CD4-positive, alpha-beta T cell treated with Interleukin-21 for 1 hour (primary cell): ENCODE data around the gene DUSP28.
A peak's percentile ranks its signal among the peaks of the same experiment; 100 is the strongest.

Experiments
- DNase-seq: peaks from one replicate; pipeline ENCODE4 v3.0.0-alpha.2; 2020

DUSP28 gene

DNA sequence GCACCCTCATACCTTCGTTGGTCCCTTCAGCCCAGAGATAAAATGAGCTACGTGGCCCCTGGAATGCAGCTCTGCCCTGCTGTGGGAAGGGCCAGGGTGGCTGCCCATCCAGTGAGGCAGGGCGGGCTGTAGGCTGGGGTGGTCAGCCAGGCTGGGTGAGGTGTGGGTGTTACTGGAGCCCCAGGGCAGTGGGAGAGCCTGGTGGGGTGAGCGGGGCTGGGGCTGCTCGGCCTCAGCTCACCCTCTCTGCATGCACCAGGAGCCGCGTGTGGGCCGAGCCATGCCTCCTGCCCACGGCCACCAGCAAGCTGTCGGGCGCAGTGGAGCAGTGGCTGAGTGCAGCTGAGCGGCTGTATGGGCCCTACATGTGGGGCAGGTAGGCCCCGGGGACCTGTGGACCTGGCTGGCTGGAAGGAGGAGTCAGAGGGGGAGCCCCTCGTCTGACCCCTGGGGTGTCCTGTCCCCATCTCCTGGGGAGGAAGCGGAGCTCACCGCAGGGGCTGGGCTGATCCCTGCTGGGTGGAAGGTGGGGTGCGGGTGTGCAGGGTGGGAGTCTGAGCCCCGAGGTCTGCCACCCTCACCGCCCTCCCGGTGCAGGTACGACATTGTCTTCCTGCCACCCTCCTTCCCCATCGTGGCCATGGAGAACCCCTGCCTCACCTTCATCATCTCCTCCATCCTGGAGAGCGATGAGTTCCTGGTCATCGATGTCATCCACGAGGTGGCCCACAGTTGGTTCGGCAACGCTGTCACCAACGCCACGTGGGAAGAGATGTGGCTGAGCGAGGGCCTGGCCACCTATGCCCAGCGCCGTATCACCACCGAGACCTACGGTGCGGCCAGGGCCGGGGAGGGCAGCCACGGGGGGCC, 13.6 kb downstream of the DUSP28 start:
- no peak for DNase-seq

DNA sequence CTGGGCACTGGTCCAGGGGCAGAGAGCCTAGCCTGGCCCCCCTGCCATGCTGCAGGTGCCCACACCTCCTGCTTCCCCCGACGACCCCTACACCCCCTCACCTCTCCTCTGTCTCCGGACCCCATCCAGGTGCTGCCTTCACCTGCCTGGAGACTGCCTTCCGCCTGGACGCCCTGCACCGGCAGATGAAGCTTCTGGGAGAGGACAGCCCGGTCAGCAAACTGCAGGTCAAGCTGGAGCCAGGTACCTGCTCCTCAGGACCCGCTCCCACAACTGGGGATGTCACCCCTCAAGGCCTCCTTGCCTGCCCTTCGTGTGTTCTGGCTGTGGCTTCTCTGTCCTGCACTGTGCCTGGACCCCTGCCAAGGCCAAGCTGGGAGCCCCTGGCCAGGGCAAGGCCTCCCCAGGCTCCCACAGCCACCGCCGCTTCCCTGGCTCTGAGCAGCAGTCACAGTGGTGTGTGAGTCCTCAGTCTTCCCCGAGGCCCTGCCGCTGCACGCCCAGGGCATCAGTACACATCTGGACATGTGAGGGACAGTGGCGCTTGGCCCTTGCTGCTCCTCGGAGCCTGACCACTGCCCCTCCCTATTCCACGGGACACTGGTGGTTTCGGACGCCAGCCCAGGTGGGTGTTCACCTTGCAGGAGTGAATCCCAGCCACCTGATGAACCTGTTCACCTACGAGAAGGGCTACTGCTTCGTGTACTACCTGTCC, 14.4 kb downstream of the DUSP28 start:
- DNase-seq: no peak

DNA sequence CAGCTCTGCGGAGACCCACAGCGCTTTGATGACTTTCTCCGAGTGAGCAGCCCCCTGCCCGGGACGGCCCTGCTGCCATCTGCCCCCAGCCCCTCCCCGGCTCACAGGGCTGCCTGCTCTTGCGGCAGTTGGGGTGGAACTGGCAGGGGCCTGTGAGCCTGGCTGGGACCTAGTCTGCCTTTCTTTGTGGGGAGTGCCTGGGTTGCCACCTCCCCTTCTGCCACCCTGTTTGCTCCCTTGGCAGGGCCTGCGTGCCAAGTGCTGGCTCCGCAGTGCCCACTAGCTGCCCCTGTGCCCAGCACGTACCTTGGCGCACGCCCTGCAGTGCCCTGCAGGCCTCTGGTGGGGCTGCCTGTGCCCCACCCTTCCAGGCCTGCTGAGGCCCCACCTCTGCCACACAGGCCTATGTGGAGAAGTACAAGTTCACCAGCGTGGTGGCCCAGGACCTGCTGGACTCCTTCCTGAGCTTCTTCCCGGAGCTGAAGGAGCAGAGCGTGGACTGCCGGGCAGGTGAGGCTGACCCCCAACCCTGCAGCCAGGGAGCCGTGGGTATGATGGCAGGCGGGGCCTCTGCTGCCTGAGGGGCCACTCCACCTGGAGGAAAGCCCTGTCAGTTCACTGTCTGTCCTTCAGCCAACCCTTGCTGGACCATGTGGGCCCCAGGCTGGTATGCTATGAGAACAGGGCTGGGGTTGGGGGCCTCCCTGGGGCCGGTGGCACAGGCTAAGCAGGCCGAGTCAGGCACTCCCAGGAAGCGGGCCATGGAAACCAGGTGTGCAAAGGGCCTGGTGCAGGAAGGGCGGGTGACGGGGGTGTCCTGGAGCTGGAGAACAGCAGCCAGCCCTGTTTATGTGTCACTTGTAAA, 15.2 kb downstream of the DUSP28 start:
- DNase-seq: no peak

DNA sequence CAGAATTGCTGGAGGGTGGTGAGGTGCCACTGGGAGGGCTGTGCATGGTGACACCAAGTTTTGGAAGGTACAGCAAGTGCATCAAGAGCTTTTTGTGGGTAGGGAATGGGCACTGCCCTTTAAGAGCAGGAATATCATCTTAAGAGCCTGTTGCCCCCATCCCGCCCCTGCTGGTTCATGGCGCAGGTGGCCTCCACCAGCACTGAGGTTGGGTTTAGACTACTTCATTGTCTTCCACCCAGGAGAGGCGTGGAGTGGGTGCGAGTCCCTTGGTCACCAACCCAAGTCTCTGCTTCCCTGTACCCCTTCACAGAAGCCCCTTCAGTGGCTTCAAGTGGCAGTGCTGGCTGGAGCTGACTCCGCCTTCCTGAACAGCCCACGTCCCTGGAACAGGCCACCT, 15.9 kb downstream of the DUSP28 start:
- DNase-seq: no peak

DNA sequence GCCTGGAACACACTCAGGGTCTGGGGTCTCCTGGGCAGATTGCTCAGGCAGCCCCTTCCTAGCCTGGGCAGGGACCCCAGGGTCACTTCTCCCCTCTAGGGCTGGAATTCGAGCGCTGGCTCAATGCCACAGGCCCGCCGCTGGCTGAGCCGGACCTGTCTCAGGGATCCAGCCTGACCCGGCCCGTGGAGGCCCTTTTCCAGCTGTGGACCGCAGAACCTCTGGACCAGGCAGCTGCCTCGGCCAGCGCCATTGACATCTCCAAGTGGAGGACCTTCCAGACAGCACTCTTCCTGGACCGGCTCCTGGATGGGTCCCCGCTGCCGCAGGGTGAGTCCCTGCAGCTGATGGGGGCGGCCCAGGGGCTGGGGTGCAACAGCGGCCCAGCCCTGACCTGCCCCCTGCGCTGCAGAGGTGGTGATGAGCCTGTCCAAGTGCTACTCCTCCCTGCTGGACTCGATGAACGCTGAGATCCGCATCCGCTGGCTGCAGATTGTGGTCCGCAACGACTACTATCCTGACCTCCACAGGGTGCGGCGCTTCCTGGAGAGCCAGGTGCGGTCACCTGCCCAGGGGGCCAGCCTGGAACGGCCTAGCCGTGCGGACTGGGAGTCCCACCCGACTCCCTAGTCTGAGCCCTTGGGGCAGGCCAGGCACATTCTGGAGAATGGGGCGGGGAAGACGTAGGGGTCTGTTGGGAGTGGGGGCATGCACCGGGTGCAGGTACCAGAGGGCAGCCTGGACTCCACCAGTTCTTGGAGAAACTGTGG, 16.5 kb downstream of the DUSP28 start:
- no peak for DNase-seq

DNA sequence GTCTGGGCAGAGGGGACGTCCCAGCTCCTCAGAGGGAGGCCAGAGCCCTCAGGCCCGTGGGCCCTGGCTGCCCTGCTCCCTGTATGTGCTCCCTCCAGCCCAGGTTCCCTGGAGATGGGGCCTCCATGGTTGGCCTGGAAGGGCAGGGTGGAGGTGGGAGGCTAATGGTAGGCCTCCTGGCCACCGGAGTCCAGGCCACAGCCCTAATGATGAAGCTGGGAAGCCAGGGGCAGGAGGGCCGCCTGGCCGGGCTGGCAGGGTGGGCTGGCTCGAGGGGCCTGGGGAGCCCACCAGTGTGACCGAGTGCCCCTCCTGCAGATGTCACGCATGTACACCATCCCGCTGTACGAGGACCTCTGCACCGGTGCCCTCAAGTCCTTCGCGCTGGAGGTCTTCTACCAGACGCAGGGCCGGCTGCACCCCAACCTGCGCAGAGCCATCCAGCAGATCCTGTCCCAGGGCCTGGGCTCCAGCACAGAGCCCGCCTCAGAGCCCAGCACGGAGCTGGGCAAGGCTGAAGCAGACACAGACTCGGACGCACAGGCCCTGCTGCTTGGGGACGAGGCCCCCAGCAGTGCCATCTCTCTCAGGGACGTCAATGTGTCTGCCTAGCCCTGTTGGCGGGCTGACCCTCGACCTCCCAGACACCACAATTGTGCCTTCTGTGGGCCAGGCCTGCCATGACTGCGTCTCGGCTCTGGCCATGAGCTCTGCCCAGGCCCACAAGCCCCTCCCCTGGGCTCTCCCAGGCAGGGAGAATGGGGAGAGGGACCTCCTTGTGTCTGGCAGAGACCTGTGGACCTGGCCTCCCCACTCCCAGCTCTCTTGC, 17.3 kb downstream of the DUSP28 start:
- no peak for DNase-seq

DNA sequence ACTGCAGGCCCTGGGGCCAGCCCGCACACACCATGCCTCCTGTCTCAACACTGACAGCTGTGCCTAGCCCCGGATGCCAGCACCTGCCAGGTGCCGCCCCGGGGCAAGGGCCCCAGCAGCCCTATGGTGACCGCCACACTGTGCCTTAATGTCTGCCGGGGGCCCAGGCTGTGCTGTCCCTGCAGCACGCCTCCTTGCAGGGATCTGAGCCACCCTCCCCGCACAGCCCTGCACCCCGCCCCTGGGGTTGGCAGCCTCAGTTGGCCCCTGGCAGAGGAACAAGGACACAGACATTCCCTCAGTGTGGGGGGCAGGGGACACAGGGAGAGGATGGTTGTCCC, 17.9 kb downstream of the DUSP28 start:
- no peak for DNase-seq

DNA sequence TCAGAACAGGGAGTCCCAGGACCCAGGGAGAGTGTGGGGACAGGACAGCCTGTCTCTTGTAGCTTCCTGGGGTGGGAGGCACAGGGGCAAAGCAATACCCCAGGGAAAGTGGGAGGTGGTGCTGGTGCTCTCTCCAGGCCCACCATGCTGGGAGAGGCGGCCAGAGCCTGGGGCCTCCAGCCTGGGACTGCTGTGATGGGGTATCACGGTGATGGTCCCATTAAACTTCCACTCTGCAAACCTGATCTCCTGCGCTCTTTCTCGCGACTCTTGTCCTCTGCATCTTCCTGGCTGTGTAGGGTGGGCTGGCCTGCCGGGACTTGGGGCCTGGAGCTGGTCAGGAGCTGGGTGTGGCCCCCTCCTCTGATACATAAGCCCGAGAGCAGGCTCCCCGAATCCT, 18.3 kb downstream of the DUSP28 start:
- no peak for DNase-seq

DNA sequence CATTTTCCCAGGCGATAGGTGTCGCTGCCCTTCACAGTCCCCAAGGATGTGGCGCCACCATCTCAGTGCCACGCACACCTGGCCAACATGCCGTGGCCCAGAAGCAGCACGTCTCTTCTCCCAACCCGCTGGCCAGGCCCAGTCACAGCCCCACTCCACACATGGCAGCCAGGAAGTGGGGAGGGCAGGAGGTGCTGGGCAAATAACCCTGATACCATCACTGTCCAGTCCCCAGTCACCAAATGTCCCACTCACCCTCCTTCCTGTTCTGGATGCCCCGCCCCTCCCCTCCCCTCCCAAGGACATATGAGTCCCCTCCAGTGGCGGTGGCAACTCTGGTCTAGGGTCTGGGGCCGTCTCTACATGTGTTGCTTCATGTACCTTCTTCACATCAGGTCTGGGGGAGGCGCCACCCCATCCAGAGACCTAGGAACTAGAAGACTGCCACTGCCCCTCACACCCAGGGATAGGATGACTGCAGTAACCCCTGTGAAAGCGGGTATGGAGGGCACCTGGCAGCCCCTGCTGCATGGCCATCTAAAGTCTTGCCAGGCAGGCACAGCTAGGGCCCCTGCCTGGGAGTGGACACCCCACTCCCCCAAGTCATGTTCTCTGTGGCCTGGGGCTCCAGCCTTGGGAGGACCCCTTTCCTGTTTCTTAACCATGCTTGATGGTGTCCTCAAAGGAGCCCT, 19.1 kb downstream of the DUSP28 start:
- no peak for DNase-seq

DNA sequence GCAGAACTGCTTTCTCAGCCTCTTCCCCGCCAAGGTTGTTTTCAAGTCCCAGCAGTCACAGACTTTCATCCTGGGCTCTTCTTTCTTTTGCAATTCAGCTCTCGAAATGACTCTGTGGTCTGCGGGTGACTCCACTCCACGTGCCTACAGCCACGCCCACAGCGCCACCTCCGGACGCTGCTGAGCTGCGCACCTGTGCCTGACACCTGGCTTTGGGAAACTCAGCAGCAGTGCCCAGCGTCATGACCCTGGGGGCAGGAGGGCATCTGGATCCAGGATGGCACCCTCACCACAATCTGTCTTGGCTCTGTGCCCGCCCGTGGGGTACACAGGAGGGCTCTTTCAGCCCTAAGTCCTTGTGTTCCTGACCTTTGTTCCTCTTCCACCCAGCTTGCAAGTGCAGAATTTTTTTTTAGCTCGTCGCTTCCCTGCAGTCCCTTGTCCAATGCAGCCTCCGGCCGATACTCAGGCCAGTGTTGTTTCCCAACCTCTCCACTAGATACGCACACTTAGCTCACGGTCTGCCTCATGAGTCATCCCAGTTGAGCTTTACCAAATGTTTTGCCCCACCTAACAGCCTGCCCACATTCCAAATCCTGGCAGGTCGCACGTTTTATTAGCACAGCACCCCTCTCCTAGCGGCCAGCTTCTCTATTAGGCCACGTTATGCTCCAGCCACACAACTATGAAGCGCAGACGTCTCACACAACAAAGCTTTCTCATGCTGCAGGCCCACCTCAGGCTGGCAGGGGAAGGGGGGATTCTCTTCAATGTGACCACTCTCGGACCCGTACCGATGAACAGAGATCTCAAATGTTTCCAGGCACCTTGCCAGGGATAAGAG, 19.8 kb downstream of the DUSP28 start:
- peak; percentile 86 for DNase-seq

DNA sequence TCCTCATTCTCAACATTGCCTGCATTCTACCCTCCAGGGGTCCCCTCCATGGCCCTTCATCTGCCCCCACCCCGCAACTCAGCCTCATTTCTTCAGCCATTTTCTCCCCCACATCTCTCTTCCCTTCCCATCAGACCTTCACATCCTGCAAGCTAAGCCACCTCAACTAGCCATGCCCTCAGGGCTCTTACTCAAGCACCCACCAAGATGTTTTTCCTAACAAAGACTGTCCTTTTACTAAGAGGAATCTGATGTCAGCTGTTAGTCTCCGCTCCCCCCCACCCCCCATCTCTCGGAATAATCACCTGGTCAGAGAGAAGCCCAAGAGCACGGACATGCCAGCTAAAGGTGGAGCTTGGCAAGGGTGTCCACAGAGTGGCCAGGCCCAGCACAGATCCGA, 21.7 kb downstream of the DUSP28 start:
- no peak for DNase-seq

DNA sequence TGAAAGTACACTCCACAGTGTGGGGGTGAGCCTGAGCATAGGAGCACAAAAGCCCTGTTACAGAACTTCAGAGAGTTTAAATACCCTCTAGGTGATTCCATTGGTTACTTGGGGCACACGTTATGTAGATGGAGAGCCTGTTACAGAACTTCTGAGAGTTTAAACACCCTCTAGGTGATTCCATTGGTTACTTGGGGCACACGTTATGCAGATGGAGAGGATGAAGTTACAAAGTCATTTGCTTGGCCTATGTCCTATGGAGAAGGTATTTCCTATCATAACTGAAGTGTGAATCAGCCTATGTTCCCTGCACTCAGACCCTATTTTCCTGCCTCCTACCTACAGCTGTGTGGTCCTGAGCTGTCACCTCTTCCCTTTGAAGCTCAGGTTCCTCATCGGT, 22.6 kb downstream of the DUSP28 start:
- DNase-seq: no peak

DNA sequence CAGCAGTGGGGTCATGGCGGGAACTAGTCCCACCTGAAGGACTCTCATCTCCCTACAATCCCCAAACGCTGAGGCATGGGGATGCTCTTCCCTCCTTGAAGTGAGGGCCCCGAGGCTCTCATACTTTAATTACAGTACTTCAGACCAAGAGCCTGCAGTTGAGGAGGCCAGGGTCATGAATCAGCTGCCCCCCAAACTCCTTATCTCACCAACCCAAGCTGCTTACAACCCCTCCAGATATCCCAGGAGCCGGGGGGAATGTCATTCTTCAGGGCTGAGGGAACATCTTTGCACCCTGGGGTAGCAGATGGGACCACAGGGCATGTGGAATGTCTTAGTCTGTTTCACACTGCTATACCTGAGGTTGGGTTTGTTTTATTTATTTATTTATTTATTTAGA, 23.6 kb downstream of the DUSP28 start:
- DNase-seq: no peak

DNA sequence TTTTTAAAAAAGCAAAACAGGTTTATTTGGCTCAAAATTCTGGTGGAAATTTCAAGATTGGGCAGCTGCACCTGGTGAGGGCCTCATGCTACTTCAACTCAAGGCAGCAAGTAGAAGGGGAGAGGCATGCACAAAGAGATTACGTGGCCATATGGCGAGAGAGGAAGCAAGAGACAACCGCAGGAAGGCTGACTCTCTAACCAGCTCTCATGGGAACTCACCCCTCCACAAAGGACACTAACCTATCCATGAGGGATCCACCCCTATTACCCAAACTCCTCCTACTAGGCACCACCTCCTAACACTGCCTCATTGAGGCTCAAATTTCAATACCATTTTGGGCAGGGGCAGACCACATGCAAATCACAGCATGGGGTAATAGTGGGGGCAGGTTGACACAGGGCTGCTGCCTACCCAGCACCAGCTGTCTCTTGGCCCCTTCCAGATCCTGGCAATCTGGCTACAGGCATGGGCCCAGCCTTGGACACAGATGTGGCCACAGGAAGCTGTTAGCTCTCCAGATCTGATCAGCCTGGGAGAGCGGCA, 24.4 kb downstream of the DUSP28 start:
- DNase-seq: no peak

DNA sequence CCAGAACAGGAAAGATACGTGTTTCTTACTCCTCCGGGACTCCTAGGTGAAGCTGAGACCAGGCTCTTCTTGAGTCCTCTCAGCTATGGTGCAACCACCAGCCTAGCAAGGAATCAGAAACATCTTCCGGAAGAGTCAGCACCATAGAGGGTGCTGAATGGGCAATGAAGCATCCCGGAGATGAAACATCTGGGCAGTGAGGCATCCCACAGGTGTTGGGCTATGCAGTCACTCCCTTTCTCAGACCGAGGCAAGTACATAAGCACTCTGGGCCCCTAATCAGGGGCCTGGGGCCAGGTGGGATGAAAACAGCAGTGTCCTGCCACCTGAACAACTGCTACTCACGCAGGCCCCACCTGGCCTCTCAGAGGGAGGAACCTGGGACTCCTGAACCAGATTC, 24.9 kb downstream of the DUSP28 start:
- DNase-seq: no peak

DNA sequence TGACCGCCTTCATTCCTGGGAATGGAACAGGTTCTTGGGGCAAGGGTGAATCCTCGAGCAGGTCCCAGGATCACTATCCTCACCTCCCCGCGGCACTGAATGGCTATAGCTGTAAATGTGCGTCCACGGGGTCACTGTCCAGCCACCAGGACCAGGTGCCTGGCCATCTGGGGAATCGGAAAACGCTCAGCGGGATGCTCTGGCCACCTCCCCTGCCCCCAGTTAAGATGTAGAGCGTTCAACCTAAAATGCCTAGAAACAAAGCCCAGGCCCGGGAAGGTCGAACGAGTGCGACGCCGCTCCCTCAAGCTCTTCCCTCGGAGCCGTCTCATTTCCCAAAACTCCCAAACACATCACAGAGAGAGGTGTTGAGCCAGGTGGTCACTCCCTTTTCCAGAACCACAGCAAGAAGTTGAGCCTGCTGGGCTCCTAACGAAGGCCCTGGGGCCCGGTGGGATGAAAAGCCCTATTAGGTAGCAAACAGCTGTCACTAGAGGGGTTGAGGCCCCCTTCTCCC, 25.6 kb downstream of the DUSP28 start:
- DNase-seq: no peak

DNA sequence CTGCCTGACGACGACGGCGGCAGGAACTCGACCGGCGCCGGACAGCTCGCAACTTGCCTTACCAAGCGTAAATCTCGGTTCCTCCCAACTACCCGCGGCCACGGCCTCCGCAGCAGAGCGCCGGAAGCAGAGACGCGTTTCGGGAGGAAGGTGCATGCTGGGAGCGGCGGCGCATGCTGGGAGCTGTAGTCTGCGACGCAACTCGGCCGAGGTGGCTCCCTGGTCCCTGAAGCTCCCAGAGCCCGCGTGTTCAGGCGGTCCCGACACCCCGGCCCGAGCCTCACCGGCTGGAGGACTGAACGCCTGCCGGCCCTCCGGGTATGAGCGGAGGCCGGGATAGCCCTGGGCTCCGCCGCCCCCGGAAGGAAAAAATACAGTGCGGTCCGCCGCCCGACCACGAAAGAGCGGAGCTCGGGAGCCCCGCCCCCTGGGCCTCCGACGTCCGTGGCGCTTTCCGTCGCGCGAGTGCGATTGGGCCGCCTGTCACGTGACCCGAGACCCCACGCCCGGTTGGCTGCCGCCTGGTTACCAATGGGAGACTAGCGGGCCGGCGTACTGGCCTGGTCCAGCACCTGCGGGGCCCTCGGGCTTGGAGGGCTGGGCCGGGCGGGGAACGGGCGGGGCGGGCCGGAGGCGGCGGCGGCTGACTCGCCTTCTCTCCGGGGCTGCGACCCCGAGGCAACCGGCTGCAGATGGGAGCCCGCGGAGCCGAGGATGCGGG, 26.2 kb downstream of the DUSP28 start, which contains the start of gene CAPN10:
TSS of gene CAPN10 (plus strand) at position 537 of the 721 bp plus-strand sequence. CDS start at position 715, 178 bp downstream.
- peak; percentile 95 for DNase-seq

DNA sequence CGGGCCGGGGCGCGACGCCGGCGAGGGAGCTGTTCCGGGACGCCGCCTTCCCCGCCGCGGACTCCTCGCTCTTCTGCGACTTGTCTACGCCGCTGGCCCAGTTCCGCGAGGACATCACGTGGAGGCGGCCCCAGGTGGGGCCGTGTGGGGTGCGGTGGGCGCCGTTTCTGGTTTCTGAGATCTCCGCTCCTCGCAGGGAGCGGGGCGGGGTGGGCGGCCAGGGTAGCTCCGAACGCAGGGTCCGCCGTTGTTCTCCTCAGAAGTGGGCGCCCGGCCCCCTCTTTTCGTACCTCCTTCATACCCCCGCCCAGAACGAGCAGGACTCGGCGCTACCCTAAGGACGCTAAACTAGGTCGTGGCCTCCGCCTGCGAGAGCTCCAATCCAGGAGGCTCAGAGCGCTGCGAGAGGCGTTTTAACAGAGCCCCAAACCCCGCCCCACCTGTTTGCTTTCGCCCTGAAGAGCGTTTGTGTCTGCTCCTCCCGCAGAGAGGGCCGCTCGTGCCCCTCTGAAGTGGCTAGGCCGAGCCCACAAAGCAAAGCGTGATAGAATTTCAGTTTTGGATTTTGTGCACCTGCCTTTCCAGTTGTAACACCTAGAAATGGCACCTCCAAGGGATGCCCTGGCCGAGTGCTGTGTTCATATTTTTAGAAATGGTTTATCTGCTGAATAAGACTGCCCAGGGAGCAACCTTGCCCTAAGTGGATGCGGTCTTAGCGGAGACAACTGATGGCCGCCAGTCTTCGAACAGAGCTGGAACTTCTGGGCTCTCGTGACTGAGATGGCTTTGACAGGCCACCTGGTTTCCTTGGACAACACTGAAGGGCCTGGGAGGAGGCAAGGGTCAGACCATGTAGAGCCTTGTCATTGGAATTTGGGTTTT, 27.0 kb downstream of the DUSP28 start:
- peak; percentile 59 for DNase-seq
